Fibroblast of lung (primary cell): Measurements from ENCODE around the gene DGCR8. TPM values are rescaled to one million over a fixed set of nuclear protein-coding genes. Genes with fewer than 3 reads are reported as not detected.

Source experiments
- DNase-seq, 2 donors: peaks; one replicate each; pipeline versions ENCODE4 v3.0.0 to v3.0.0-alpha.2; 2010; ENCODE audit warnings: low read depth in 2 of 2
- H2AFZ ChIP-seq: 2 replicates; pipeline ENCODE4 v1.5.1; 2012; ENCODE audit warnings: low read length, control low read depth, inconsistent platforms
- H3K27ac ChIP-seq: 2 replicates; pipeline ENCODE4 v1.5.1; 2011; ENCODE audit warnings: low read length, control low read depth; ENCODE audit not compliant: insufficient read depth
- H3K27me3 ChIP-seq: 2 replicates; pipeline ENCODE4 v1.5.1; 2011; ENCODE audit warnings: mild to moderate bottlenecking, low read length; ENCODE audit not compliant: control insufficient read depth, insufficient read depth
- H3K36me3 ChIP-seq: 2 replicates; pipeline ENCODE4 v1.5.1; 2011; ENCODE audit warnings: low read length; ENCODE audit not compliant: control insufficient read depth, insufficient read depth
- H3K4me1 ChIP-seq: 2 replicates; pipeline ENCODE4 v1.5.1; 2011; ENCODE audit warnings: low read length; ENCODE audit not compliant: control insufficient read depth, insufficient read depth; ENCODE audit errors: extremely low read depth
- H3K4me2 ChIP-seq: 2 replicates; pipeline ENCODE4 v1.5.1; 2011; ENCODE audit warnings: low read length, control low read depth; ENCODE audit not compliant: insufficient read depth; ENCODE audit errors: extremely low read depth
- H3K4me3 ChIP-seq, 4 experiments: fragments of 200-600 bp in 1 of 4; sonication (generic) in 1 of 4; replicated peaks in 1 of 4; 2 replicates each; pipeline ENCODE4 v1.5.1; 2011 to 2016; ENCODE audit warnings: low read length in 4 of 4, low read depth in 3 of 4, mild to moderate bottlenecking in 3 of 4, control low read depth in 2 of 4, inconsistent platforms in 1 of 4, mixed read lengths in 1 of 4; ENCODE audit not compliant: insufficient read depth in 1 of 4; ENCODE audit errors: control extremely low read depth in 1 of 4
- H3K79me2 ChIP-seq: 2 replicates; pipeline ENCODE4 v1.5.1; 2012; ENCODE audit warnings: mild to moderate bottlenecking, low read length, inconsistent platforms; ENCODE audit not compliant: control insufficient read depth, insufficient read depth
- H3K9ac ChIP-seq: 2 replicates; pipeline ENCODE4 v1.5.1; 2011; ENCODE audit warnings: mild to moderate bottlenecking, low read length, control low read depth; ENCODE audit not compliant: insufficient read depth
- H3K9me3 ChIP-seq: 2 replicates; pipeline ENCODE4 v1.5.1; 2012; ENCODE audit warnings: low read depth, low read length; ENCODE audit not compliant: control insufficient read depth, insufficient read depth
- H4K20me1 ChIP-seq: 2 replicates; pipeline ENCODE4 v1.5.1; 2011; ENCODE audit warnings: low read length; ENCODE audit not compliant: control insufficient read depth, insufficient read depth; ENCODE audit errors: extremely low read depth
- EZH2 ChIP-seq: IDR thresholded peaks from 2 replicates; pipeline ENCODE4 v1.5.1; 2012; ENCODE audit warnings: low read length, control low read depth, mild to moderate bottlenecking; ENCODE audit errors: missing control alignments
- polyA plus RNA-seq, 2 donors: library from polyadenylated mRNA; depleted of rRNA in 1 of 2; stranded (reverse) in 1 of 2; unstranded in 1 of 2; fragments of >200 nt; gene quantifications; 2 replicates each; pipeline ENCODE4 v1.2.1, GENCODE V29; 2011 to 2012; ENCODE audit warnings: missing spikeins in 1 of 2
- total RNA-seq: library from RNA; depleted of rRNA; stranded (reverse); fragments of >200 nt; gene quantifications from 2 replicates; pipeline ENCODE4 v1.2.1, GENCODE V29; 2014
- TF ChIP-seq, protein P1 (sequence below), 2 donors: IDR thresholded peaks in 1 of 2; conservative IDR thresholded peaks in 1 of 2; 1 replicate in 1 of 2; 2 replicates in 1 of 2; pipeline ENCODE4 v1.5.1; 2011 to 2012; ENCODE audit warnings: low read length in 2 of 2, control low read depth in 1 of 2, inconsistent platforms in 1 of 2, low read depth in 1 of 2, mild to moderate bottlenecking in 1 of 2

The DGCR8 gene
- total and polyA plus RNA-seq, 2 donors (not counting 1 experiment from before 2014, with no cell fraction given) = 18.8 to 21.3 TPM

DNA sequence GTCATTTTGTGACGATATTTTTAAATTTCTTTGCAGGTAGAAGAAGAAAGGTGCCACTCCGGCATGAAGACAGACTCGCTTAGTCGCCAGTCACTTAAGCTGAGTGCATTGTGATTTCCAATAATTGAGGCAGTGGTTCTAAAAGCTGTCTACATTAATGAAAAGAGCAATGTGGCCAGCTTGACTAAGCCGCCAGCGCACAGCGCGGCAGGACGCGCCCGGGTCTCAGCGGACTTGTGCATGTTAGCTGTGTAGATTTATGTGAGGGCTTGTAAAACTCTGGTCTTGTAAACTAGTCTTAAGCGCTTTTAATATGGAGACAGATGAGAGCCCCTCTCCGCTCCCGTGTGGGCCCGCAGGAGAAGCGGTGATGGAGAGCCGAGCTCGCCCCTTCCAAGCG is 5.6 kb downstream of the DGCR8 start:
- Histone ChIP-seq H4K20me1 (no peaks in the 10 kb centered on the region), H3K9me3 (no peaks in the 10 kb centered on the region), H3K4me2 (no peak overlapping the region), H3K79me2 (peaks cover 82% of the 10 kb centered on the region), H3K4me3 (no peak overlapping the region), H3K27ac (no peak overlapping the region), H3K27me3 (no peaks in the 10 kb centered on the region), H3K9ac (no peak overlapping the region), H3K4me1 (peaks cover 6% of the 10 kb centered on the region), H2AFZ (no peak overlapping the region), H3K36me3 (peaks cover 27% of the 10 kb centered on the region)
- TF ChIP-seq, protein P1, sequence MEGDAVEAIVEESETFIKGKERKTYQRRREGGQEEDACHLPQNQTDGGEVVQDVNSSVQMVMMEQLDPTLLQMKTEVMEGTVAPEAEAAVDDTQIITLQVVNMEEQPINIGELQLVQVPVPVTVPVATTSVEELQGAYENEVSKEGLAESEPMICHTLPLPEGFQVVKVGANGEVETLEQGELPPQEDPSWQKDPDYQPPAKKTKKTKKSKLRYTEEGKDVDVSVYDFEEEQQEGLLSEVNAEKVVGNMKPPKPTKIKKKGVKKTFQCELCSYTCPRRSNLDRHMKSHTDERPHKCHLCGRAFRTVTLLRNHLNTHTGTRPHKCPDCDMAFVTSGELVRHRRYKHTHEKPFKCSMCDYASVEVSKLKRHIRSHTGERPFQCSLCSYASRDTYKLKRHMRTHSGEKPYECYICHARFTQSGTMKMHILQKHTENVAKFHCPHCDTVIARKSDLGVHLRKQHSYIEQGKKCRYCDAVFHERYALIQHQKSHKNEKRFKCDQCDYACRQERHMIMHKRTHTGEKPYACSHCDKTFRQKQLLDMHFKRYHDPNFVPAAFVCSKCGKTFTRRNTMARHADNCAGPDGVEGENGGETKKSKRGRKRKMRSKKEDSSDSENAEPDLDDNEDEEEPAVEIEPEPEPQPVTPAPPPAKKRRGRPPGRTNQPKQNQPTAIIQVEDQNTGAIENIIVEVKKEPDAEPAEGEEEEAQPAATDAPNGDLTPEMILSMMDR (conservative IDR thresholded peaks at IDR 0.05 in 1 of 2, IDR thresholded peaks at IDR 0.05 in 1 of 2; ENCODE audit: low read depth in 1 of 2, low read length in 2 of 2) = no peak
- TF ChIP-seq EZH2 = no peak
- no peak for DNase-seq

DNA sequence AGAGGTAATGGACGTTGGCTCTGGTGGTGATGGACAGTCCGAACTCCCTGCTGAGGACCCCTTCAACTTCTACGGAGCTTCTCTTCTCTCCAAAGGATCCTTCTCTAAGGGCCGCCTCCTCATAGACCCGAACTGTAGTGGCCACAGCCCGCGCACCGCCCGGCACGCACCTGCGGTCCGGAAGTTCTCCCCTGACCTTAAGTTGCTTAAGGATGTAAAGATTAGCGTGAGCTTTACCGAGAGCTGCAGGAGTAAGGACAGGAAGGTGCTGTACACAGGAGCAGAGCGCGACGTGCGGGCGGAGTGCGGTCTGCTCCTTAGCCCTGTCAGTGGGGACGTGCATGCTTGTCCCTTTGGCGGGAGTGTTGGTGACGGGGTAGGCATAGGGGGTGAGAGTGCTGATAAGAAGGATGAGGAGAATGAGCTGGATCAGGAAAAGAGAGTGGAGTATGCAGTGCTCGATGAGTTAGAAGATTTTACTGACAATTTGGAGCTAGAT is 6.1 kb downstream of the DGCR8 start:
- Histone ChIP-seq H3K27me3 (no peaks in the 10 kb centered on the region), H3K27ac (no peak overlapping the region), H3K9ac (no peak overlapping the region), H3K36me3 (peaks cover 29% of the 10 kb centered on the region), H3K9me3 (no peaks in the 10 kb centered on the region), H2AFZ (no peak overlapping the region), H3K4me1 (peaks cover 6% of the 10 kb centered on the region), H4K20me1 (no peaks in the 10 kb centered on the region), H3K79me2 (peaks cover 78% of the 10 kb centered on the region), H3K4me3 (no peak overlapping the region), H3K4me2 (no peak overlapping the region)
- no peak for DNase-seq
- TF ChIP-seq, protein P1 (conservative IDR thresholded peaks at IDR 0.05 in 1 of 2, IDR thresholded peaks at IDR 0.05 in 1 of 2; ENCODE audit: low read depth in 1 of 2, low read length in 2 of 2) = no peak
- TF ChIP-seq EZH2 = no peak

DNA sequence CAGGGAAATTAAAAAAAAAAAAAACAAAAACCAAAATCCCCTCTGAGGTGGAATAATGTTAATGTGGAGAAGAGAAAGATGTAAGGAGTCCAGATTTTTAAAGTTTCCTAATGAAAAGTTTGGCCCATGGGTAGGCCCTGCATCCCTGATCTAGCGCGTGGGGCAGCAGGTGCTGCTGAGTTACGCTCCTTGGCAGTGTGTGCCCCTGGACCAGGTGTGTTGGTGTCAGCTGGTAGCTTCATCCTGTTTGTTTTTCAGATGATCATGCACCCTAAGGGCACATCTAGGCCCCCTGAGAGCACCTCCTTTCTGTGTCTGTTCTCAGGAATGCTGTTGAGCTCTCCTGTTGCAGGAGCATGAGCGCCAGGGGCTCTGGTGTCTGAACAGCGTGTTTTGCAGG is 6.7 kb downstream of the DGCR8 start:
- no peak for TF ChIP-seq EZH2
- TF ChIP-seq, protein P1 (conservative IDR thresholded peaks at IDR 0.05 in 1 of 2, IDR thresholded peaks at IDR 0.05 in 1 of 2; ENCODE audit: low read depth in 1 of 2, low read length in 2 of 2) = no peak
- Histone ChIP-seq H3K4me2 (no peak overlapping the region), H3K4me1 (peaks cover 6% of the 10 kb centered on the region), H3K79me2 (peaks cover 72% of the 10 kb centered on the region), H2AFZ (no peak overlapping the region), H3K27ac (no peak overlapping the region), H3K9me3 (no peaks in the 10 kb centered on the region), H3K27me3 (no peaks in the 10 kb centered on the region), H3K4me3 (no peak overlapping the region), H4K20me1 (no peaks in the 10 kb centered on the region), H3K36me3 (peaks cover 34% of the 10 kb centered on the region), H3K9ac (no peak overlapping the region)
- DNase-seq = no peak
